HG03469 (cell line): ENCODE results near the gene SCOC.

Source experiments
- ATAC-seq: cut with Tn5 transposase; IDR thresholded peaks from one replicate; pipeline ENCODE4 v1.9.1; 2021; ENCODE audit warnings: mild to moderate bottlenecking, moderate library complexity, moderate number of reproducible peaks; ENCODE audit not compliant: unreplicated experiment

Gene SCOC

DNA sequence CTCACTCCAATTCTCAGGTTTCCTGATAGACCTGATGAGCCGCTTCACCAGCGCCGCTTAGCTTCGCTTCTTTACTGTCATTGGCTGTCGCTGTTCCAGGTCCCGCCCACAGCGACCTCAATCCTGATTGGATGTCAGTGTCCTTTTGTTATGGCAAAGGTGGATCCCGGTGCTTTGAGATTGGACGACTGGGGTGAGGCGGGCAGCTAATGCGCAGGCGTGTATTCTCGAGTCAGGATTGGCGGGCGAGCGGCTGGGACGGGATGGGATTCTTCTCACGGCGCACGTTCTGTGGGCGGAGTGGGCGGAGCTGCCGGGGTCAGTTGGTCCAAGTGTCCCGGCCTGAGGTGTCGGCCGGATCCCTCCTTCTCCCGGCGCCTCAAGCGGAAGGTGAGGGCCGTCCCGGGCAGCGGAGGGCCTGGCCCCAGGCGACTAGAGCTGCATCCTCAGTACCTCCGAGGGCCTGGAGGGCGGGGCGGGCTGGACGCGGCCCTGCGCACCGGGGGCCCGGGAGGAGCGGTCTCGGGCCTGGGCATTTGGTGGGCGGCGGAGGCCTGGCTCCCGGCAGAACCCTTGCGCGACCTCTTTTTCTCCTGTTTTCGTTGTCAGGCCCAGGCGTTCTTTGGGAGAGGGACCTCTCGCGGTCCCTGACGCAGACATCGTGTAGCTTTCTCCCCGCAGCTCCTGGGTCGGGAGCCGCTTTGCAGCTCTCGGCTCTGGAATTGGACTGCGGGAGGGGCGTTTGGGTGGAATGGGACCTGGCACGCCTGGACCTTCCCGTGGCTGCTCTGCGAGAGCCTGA lies at the start of gene SCOC:
Gene SCOC, plus strand, starts transcription at position 319 of the 802 bp plus-strand sequence. CDS start 5,525 bp downstream, outside the sequence.
- ATAC-seq = peak; percentile 85

DNA sequence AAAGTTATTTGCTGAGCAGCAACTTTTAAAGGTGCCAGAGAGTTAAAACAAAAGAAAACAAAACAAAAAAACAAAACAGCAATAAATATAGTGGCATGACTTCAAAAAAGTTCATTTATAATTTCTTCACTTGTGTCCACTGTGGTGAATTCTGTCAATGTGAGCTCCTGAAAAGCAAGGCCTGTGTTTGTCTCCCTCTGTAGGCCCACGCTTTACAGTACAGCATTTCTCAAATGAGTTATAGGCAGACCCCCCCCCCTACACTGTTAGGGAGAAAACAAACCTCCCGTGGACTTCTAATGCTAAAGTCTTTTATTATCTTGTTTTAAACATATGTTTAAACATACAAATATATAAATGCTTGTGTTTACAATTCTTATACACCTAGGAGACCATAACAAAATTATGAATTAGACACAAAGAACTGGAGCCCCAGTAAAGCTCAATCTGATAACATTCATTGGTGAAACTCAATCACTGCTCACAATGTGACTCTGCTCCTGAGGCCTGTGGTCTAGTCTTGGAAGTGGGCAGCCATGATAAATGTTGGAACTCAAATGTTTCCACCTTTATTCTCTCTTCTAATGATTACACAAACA lies 47.0 kb upstream of the SCOC start:
- ATAC-seq = no peak

DNA sequence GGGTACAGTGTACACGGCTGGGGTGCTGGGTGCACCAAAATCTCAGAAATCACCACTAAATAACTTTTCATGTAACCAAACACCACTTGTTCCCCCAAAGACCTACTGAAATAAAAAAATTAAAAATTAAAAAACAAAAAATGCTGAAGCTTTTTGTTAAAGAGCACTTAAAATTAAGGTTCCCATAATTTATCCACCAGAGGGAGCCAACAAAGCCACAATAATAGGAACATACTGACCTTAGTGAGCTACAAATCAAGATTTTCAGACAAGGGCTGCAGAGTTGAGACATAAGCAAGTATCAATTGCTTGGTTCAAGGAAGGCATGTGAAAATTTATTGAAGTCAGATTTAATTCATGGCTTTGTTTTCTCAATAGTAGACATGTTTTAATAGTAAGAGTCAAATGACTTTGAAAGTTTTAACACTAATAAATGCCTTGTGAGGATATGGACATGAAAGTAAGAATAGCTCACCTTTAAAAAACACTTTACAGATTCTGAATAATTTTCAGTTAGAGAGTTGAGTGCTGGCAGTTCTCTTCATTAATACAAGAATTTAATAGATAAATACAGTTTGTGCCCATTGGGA lies 43.0 kb upstream of the SCOC start:
- no peak for ATAC-seq

- ATAC-seq = no peak
Measured at GRCh38 chr4:140331245-140331644, 42.2 kb upstream of the SCOC start.

GRCh38 chr4:140331876-140332275 lies 41.6 kb upstream of the SCOC start:
- ATAC-seq = no peak

DNA sequence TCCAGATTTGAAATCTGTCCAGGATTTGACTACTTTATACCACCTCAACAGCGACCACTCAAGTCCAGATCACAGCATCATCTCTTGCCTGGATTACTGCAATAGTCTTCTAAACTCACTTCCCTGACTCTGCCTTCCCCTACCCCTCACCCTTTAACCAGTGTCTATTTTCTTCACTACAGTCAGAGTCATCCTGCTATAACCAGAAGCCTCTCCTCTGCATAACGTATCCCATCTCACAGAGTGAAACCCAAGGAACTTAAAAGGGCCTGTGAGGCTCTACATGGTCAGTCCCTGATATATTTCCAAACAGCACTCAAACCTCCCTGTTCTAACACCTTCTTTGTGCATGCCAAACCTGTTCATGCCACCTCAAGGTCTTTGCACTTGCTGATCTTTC lies 40.7 kb upstream of the SCOC start:
- ATAC-seq = no peak

DNA sequence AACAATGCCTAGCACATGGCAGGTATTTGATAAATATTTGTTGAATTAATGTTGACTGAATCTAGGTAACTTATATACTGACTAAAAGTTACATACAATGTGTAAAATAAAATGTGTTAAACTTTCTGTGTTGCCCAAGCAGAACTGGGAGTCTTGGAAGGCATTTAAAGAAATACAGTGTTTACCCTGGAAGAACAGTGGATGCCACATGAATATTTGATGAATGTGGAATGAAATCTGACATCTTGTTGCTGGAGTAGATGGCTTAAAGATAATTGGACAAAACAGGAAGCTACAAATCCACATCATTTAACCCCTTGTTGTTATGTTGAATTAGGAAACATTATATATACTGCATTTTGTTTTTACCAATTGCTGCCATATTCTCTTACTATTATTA lies 39.9 kb upstream of the SCOC start:
- ATAC-seq = no peak

DNA sequence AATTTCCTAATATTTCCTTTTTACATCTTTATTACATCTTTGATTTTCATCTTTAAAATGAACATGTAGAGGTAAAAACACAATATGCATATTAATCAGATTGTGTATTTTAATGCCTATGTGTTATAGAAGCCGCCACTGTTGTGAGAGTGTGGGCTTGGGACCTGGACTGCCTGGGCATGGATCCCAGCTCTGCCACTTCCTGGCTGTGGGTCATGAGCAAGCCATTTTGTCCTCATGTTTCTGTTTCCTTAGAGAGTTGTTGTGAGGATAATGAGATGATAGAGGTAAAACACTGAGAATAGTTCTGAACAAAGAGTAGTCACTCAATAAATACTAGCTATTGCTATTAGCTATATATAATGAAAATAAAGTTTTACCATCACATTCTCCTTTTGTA lies 38.4 kb upstream of the SCOC start:
- ATAC-seq = no peak

DNA sequence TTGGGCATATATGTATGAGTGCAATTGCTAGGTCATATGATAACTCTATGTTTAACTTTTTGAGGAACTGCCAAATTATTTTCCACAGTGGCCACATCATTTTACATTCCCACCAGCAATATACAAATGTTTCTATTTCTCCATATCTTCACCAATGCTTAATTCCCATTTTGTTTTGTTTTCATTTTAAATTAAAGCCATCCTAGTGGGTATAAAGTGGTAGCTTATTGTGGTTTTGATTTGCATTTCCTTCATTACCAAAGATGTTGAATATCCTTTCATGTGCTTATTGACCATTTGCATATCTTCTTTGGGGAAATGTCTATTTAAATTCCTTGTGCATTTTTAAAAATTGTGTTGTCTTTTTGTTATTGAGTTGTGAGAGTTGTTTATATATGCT lies 36.7 kb upstream of the SCOC start:
- no peak for ATAC-seq

DNA sequence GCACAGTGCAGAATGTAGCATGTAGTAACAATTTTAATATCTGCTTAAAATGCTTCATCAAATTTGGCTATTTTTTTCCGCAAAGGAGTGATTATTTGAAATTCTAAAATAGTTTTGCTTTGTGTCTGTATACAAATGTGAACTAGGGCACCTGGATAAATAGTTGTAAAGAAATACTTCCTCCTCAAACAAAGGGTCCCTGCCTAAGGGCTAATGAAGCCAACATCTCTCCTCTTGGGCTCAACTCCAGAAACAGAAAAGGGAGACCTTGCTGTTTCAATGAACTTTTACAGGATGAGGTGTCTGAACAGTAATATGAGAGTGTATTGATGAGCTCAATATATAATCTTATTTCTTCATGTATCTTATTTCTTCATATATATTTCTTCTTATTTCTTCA lies 30.8 kb upstream of the SCOC start:
- no peak for ATAC-seq

DNA sequence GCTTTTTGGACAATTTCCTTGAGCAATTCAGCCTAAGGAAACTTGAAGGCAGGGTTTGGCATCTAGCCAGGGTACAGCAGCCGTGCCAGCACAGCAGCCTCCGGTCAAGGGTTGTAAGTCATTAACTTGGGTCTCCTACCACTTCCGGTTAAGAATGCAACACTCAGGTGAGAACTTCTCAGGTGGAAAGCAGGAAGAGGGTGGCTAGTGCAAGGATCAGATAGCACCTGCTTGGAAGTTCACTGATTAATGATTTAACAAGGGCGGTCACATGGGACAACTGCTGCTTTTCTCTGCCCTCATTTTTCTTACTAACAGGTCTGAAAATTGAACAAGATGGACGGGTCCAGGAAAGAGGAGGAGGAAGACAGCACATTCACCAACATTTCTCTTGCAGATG lies 30.1 kb upstream of the SCOC start:
- ATAC-seq = peak; percentile 70

DNA sequence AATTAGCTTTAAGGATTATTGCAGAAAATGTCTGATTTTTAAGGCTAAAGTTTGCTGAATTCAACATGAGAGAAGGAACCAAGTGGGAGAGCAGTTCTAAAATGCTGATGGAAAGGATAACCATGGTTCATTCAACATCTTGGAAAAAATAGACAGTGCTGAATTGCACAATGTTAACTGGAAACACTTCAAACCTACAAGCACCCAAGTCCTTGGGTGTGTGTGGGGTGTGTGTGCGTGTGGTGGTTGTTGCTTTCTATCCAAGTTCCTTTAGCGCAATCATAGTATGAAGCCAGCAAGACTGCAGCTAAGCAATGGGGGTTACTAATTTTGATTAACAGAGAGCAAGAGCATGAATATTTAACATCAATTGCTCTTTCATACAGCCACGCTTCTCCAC lies 29.3 kb upstream of the SCOC start:
- ATAC-seq = no peak

DNA sequence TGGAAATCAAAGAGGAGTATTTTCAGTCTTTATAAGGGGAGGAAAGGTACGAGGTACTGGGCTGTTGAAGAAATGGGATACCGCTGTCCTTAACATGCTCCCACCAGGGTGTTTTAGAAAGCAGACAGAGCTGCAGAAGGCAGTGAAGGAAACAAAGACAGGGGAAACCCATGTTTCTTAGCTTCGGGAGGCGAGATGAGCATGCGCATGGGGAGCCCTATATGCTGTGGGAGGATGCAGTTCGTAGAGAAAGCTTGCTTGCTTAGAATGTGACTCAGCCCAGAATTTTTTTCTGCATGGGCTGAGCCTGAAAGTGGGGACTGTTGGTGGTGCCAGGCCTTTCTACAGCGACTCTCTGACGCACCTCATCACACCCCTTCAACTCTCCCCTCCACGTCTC lies 28.8 kb upstream of the SCOC start:
- ATAC-seq = no peak

- ATAC-seq = no peak
Measured at GRCh38 chr4:140346136-140346535, 27.3 kb upstream of the SCOC start.

GRCh38 chr4:140349816-140350215 lies 23.6 kb upstream of the SCOC start:
- no peak for ATAC-seq

GRCh38 chr4:140351093-140352075 lies 22.1 kb upstream of the SCOC start:
- ATAC-seq = no peak

- ATAC-seq = no peak
Measured at GRCh38 chr4:140353786-140354185, 19.7 kb upstream of the SCOC start.

- no peak for ATAC-seq
Measured at GRCh38 chr4:140355288-140355687, 18.2 kb upstream of the SCOC start.

DNA sequence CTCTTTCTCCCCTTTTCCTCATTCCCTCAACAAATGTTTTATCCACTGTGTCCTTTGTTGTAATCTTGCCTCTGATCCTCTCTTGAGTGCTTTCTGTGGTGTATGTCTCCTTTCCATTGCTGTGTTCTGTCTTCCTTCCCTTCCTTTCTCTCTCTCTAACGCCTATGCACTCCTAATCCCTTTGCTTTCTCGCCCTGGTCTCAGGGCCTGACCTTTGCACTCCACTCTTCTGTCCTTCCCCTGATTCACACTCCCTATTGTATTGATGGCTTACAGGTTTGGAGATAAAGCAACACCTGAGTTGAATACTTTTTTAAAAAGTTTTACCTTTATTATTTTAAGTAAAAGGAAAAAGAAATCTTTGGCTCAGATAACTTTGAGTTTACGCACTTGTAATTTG lies 15.6 kb upstream of the SCOC start:
- ATAC-seq = no peak

GRCh38 chr4:140358281-140358680 lies 15.2 kb upstream of the SCOC start:
- no peak for ATAC-seq
